NCI-H2107 treated with DMSO at 0.1 percent for 48 hours (cell line): ENCODE data around the gene ZFP57.

Source experiments
- DNase-seq: peaks from one replicate; lab custom pipeline; 2025; ENCODE audit not compliant: unreplicated experiment; lab: John Stamatoyannopoulos, UW

The ZFP57 gene

GRCh38 chr6:29680904-29681303 is at the start of gene ZFP57:
ZFP57 (minus strand) TSS chr6:29681152; CDS start chr6:29677003, 4,149 bp downstream.
- DNase-seq = no peak

- no peak for DNase-seq
Observed at GRCh38 chr6:29730575-29731126, 49.7 kb upstream of the ZFP57 start.

DNA sequence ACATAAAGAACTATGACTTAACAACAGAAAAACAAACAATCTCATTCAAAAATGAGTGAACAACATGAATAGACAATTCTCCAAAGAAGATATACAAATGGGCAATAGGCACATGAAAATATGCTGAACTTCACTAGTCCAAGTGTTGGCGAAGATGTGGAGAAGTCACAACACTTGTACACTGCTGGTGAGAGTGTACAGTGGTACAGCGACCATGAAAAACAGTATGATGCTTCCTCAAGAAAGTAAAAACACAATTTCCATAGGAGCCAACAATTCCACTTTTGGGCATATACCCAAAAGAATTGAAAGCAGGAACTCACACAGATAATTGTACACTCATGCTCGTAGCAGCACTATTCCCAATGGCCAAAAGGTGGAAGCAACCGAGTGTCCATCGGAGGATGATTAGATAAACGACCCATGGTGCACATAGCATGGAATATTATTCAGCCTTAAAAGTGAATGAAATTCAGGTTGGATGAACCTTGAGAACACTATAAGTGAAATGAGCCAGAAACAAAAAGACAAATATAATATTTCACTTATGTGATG is 48.9 kb upstream of the ZFP57 start:
- no peak for DNase-seq

GRCh38 chr6:29728875-29729270 is 47.9 kb upstream of the ZFP57 start:
- DNase-seq = no peak

GRCh38 chr6:29728173-29728874 is 47.4 kb upstream of the ZFP57 start:
- DNase-seq = no peak

DNA sequence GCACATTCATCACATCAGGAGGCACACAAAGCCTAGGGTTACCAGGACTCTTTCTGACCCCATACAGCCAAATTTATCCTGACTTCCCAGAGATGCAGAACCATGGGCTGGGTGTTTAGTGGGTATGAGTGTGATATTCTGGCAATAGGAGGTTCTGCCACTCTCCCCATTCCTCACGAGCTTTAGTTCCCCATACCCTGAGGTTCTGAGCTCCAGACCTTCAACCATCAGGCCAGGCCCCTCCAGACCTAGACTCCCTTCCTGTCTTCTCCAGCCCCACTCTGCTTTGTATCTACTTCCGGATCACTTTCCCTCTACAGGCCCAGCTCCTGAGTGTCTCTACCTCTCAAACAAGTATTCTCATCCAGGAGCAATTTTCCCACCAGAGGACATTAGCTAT is 46.7 kb upstream of the ZFP57 start:
- DNase-seq = no peak

GRCh38 chr6:29726571-29727194 is 45.7 kb upstream of the ZFP57 start:
- no peak for DNase-seq

GRCh38 chr6:29726001-29726400 is 45.0 kb upstream of the ZFP57 start:
- DNase-seq = no peak

DNA sequence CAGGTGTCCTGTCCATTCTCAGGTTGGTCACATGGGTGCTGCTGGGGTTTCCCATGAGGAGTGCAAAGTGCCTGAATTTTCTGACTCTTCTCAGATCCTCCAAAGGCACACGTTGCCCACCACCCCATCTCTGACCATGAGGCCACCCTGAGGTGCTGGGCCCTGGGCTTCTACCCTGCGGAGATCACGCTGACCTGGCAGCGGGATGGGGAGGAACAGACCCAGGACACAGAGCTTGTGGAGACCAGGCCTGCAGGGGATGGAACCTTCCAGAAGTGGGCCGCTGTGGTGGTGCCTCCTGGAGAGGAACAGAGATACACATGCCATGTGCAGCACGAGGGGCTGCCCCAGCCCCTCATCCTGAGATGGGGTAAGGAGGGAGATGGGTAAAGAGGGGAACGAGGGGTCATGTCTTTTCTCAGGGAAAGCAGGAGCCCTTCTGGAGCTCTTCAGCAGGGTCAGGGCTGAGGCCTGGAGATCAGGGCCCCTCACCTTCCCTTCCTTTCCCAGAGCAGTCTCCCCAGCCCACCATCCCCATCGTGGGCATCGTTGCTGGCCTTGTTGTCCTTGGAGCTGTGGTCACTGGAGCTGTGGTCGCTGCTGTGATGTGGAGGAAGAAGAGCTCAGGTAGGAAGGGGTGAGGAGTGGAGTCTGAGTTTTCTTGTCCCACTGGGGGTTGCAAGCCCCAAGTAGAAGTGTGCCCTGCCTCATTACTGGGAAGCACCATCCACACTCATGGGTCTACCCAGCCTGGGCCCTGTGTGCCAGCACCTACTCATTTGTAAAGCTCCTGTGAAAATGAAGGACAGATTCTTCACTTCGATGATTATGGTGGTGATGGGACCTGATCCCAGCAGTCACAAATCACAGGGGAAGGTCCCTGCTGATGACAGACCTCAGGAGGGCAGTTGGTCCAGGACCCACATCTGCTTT is 44.3 kb upstream of the ZFP57 start:
- no peak for DNase-seq

- no peak for DNase-seq
Observed at GRCh38 chr6:29723666-29724588, 43.0 kb upstream of the ZFP57 start.

GRCh38 chr6:29723262-29723665 is 42.3 kb upstream of the ZFP57 start, which contains the start of gene HLA-F:
HLA-F (plus strand) TSS chr6:29723434; CDS start chr6:29723464, 30 bp downstream.
- DNase-seq = no peak

DNA sequence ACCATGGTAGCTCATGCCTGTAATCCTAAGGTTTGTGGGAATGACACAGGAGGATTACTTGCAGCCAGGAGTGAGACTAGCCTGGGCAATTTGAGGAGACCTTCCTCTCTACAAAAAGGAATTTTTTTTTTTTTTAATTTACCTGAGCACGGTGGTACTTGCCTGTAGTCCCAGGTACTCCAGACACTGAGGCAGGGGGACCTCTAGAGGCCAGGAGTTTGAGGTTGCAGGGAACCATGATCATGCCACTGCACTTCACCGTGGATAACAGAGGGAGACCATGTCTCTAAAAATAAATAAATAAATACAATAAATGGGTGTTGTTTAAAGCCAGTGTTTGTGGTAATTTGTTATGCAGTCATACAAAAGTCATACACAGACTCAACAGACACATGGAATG is 39.9 kb upstream of the ZFP57 start:
- no peak for DNase-seq

DNA sequence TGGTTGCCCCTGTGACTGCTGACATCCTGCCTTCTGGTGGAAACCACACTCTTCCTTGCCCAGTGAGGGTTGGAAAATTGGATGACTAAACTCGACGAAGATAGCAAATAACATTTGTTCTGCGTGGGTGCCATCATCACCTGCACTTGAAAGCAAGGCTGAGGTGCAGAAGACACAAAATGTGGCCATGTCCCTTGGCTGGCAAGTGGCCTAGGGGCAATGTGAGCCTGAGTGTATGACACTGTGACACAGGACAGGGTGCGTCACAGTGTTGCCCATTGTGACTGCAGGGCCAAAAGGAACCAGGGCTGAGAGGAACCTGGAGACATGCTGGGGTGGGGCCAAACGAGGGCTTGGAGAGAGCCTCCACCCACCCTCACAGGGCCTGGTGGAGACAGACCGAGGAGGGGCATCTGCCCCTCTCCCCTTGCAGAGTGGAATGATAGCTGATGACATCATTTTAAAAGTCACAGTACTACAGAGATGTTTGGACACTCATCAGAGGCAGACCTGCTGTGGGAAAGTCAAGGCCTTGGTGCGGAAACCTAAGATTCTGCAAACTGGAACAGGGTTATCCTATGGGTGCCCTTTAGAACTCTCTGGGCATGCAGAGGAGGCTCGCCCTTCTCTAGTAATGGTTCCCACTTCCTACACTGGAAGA is 29.5 kb upstream of the ZFP57 start:
- DNase-seq = no peak

DNA sequence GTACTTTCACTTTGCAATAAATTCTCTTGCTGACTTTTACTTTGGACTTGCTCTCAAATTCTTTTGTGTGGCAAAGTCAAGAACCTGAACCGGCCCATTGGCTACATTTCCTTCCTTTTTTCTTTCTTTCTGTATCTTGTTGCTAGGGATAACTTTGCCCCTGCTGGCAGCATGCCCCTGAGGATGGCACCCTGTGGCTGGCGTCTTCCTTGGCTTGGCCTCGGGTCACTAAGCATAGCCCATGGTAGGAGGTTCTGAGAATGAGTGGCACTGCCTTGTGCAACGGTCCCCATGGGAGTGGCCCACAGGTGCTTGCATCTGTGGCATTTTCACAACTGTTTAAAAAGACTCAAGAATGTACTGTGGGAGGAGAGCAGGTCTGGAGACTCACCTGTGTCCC is 28.2 kb upstream of the ZFP57 start:
- no peak for DNase-seq

DNA sequence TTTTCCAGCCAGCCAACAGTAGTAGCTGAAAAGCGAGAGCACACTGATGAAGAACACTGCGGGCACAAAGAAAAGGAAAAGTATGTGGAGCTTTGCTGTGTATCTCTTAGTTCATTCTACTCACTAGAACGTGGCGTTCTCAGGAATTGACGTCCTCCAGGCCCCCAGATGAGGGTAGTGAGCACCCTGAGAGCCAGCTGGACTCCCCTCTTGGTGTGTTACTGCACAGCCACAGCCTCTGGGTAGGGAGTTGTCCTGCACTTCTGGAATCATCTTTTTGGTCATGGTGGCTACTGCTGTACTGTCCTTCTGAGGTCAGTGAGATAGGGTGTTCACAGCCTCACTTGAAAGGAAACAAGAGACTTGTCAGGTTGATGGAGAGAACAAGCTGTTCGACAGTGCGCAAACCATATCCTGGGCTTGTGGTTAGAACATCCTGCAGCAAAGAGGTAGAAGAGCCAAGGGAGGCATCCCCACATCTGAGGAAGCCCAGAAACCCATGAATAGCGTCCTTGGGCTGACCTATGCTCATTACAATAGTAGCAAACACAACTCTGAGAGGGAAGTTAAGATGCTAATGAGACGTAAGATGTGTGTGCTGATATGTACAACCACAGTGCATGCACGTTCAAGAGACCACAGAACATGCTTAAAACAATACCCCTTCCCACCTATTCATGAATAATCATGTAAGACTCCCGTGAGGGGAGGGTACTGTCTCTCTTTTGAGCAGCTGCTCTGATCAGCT is 27.7 kb upstream of the ZFP57 start:
- no peak for DNase-seq

- DNase-seq = peak; percentile 2
Observed at GRCh38 chr6:29705389-29706231, 24.7 kb upstream of the ZFP57 start.

DNA sequence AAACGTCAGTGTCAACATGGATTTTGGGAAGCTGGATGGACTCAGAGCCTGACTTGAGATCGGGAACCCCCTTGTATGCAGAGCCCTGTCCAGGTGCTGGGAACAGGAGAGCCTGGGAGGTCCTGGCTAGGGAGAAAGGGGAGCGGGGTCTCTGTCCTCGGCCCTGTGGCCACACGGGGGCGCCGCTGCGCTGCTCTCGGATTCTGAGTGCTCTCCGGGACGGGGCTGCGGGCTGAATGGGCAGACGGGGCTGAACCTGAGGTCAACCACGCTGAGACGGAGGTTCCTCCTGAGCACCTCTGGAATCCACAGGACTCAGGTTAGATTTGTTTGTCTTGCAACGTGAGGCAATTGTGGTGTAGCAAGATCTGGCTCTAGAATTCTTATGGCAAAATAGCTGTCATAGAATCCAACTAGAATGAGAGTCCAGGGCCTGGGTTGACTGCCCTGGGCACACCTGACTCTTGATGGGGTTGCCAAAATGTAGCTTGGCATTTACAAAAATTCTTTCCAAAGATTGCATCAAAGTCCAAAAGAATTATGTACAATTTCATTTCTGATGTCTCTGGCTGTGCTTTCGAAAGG is 21.7 kb upstream of the ZFP57 start:
- DNase-seq = no peak
